ENCODE data around the gene GAS6. TPM values are rescaled to one million over a fixed set of nuclear protein-coding genes. Genes with fewer than 3 reads are reported as not detected.
"Not testable (repeated sequence)": the region's sequence is repeated elsewhere in the genome, so short reads cannot be mapped to it uniquely, and the experiment has no call there.

GAS6 gene
- total RNA-seq, 1 experiment from 2014 or later = 138 TPM

- no peak for DNase-seq (ENCODE audit: low read depth)
Observed at GRCh38 chr13:113793718-113794085, 70.2 kb downstream of the GAS6 start.

- no peak for DNase-seq (ENCODE audit: low read depth)
Observed at GRCh38 chr13:113792886-113793717, 70.8 kb downstream of the GAS6 start.

- DNase-seq (ENCODE audit: low read depth) = no peak
Observed at GRCh38 chr13:113792236-113792770, 71.6 kb downstream of the GAS6 start.

GRCh38 chr13:113791761-113792160, 72.1 kb downstream of the GAS6 start:
- no peak for DNase-seq (ENCODE audit: low read depth)

- DNase-seq (ENCODE audit: low read depth) = no peak
Observed at GRCh38 chr13:113791226-113791625, 72.7 kb downstream of the GAS6 start.

- DNase-seq (ENCODE audit: low read depth) = not testable (repeated sequence)
Observed at GRCh38 chr13:113789931-113790330, 73.9 kb downstream of the GAS6 start.

- no peak for DNase-seq (ENCODE audit: low read depth)
Observed at GRCh38 chr13:113789167-113789566, 74.7 kb downstream of the GAS6 start.

GRCh38 chr13:113788413-113789135, 75.3 kb downstream of the GAS6 start:
- DNase-seq (ENCODE audit: low read depth) = no peak

GRCh38 chr13:113787694-113788093, 76.2 kb downstream of the GAS6 start:
- no peak for DNase-seq (ENCODE audit: low read depth)

GRCh38 chr13:113786262-113786841, 77.5 kb downstream of the GAS6 start:
- peak; percentile 66 for DNase-seq (ENCODE audit: low read depth)

GRCh38 chr13:113785051-113786010, 78.5 kb downstream of the GAS6 start:
- peak; percentile 100 for DNase-seq (ENCODE audit: low read depth)

GRCh38 chr13:113784645-113785024, 79.2 kb downstream of the GAS6 start:
- DNase-seq (ENCODE audit: low read depth) = no peak

- no peak for DNase-seq (ENCODE audit: low read depth)
Observed at GRCh38 chr13:113783966-113784644, 79.8 kb downstream of the GAS6 start.

GRCh38 chr13:113783200-113783881, 80.5 kb downstream of the GAS6 start:
- no peak for DNase-seq (ENCODE audit: low read depth)

- DNase-seq (ENCODE audit: low read depth) = no peak
Observed at GRCh38 chr13:113782472-113782871, 81.4 kb downstream of the GAS6 start.

GRCh38 chr13:113781571-113781970, 82.3 kb downstream of the GAS6 start:
- no peak for DNase-seq (ENCODE audit: low read depth)

- DNase-seq (ENCODE audit: low read depth) = no peak
Observed at GRCh38 chr13:113777311-113778260, 86.3 kb downstream of the GAS6 start.
